HG03280 (cell line): ENCODE measurements around the gene THSD4.
"Not testable (repeated sequence)": the region's sequence is repeated elsewhere in the genome, so short reads cannot be mapped to it uniquely, and the experiment has no call there.

ENCODE experiments used
- ATAC-seq: cut with Tn5 transposase; IDR thresholded peaks from one replicate; pipeline ENCODE4 v1.9.1; 2021; ENCODE audit warnings: mild to moderate bottlenecking, moderate library complexity; ENCODE audit not compliant: unreplicated experiment

The THSD4 gene

DNA sequence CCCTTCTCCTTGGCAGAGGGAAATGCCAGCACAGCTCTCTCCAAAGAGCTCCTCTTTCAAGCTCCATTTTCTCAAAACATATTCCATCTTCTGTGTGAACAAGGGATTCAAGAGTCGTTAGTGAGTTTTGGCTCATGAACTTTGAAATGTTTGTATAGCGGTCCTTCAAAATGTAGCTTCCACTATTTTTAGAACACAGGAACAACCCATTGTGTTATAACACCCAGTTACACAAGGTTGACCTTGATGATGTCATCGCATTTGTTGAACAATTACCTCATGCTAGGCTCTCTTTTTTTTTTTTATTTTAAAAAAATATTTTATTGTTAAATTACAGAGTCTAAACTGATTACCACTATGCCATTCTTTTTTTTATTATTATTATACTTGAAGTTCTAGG, 251.7 kb downstream of the THSD4 start:
- ATAC-seq = no peak

DNA sequence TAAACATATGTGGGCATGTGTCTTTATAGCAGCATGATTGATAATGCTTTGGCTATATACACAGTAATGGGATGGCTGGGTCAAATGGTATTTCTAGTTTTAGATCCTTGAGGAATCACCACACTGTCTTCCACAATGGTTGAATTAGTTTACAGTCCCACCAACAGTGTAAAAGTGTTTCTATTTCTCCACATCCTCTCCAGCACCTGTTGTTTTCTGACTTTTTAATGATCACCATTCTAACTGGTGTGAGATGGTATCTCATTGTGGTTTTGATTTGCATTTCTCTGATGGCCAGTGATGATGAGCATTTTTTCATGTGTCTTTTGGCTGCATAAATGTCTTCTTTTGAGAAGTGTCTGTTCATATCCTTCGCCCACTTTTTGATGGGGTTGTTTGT, 252.5 kb downstream of the THSD4 start:
- ATAC-seq = not testable (repeated sequence)

DNA sequence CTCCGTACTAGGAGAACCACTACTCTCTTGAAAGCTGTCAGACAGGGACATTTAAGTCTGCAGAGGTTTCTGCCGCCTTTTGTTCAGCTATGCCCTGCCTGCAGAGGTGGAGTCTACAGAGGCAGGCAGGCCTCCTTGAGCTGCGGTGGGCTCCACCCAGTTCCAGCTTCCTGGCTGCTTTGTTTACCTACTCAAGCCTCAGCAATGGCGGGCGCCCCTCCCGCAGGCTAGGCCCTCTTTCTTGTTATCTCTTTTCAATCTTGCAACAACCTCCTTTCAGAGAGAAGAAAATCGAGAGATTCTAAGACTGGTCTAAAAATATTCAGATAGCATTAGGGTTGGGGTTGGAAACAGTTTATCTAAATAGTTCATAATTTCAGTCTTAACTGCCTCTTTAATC, 257.5 kb downstream of the THSD4 start:
- ATAC-seq = not testable (repeated sequence)

DNA sequence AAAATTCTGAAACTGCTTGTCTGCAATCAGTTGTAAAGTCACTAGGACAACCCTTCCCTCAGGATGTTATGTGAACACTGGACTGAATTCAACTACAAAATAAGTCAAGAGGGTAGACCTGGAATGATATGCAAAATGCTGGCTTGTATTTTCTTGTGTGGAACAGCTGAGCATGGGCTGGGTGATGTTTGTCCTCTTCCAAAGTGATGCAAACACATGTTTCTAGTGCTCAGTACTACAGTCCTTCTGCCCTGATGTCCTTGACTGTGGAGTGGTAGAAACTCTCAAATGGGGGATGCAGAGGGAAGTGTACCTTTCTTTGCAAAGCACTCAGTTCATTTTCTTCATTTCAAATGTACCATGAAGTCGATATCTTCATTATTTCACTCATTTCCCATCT, 258.6 kb downstream of the THSD4 start:
- ATAC-seq = no peak

DNA sequence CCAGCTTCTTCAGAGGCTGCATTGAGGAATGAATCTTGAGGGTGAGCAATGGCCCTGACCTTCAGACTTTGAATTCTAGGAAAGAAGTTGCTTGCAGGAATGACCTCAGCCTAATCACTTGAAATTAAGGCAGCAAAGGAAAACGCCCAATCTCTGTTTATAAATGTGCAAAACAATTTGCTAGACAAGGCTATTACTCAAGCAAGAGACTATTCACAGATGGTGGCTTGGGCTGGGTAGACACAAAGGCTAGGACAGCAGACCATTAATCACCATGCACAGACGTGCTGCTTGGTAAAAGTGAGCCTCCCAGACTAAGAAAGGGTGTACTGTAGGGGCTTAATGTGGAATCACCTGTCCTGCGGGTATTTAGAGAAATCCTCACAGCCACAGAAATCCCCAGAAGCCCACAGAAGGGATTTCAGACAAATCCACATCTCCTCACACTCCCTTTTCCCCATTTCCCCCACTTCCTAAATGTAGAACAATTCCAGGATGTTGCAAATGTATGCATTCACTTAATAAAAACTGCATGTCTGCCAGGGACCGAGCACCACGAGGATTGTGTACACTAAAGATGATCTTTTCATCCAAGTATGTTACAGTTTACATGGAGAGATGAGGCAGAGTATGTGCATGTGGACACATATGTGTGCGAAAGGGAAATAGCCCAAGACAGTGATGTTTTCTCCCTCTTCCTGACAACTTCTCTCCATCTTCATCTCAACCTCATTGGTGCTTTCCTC, 259.5 kb downstream of the THSD4 start:
- ATAC-seq = no peak

DNA sequence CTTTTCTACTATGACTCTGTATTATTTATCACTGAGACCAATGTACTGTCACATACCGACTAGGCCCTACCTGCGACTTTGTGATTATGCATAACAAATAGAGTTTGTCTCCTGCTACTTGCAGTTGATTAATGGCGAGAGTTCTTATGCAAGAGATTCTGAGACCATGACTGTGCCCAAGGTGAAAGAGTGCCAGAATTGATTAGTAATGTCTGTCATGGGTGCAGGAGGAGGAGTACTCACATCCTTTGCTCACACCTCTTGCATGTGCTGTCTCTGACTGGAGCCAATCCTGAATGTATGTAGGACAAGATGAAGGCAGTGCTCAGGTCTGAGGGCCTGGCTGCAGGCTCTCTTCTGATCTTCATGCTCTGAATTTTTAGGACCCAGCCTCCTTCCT, 260.7 kb downstream of the THSD4 start:
- ATAC-seq = no peak

DNA sequence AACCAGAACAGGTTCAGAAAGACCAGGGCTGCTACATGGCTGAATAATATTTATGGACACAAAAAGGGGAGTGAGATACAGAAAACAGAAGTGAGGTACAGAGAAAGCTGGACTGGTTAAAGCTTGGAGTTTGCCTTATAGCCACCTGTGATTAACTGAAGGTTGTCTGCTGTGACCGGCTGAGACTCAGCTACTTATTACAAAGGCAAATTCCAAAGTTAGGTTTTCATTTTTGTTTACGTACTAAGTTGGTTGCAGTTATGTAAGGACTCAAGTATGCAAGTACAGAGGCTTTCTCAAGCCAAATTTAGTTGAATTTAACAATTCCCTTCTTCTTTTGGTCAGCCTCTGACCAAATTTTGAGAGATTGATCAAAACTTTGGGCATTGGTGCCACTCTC, 264.6 kb downstream of the THSD4 start:
- ATAC-seq = no peak

DNA sequence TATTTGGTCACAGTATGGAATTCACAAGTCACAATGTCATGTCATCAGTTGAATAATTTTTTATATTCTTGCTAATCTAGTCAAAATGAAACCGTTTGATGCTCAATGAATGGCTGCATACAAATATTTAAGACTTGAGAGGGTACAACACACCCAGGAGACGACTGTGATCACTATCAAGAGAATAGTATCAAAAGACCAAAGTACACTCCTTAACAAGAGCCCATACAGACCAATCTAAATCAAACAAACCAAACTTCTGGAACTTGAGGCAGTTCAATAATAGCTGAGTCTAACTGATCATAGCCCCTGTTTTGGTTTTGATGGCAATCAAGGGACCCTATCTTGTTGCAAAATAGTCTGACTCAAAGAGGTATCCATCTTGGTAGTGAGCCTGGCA, 265.1 kb downstream of the THSD4 start:
- ATAC-seq = no peak

DNA sequence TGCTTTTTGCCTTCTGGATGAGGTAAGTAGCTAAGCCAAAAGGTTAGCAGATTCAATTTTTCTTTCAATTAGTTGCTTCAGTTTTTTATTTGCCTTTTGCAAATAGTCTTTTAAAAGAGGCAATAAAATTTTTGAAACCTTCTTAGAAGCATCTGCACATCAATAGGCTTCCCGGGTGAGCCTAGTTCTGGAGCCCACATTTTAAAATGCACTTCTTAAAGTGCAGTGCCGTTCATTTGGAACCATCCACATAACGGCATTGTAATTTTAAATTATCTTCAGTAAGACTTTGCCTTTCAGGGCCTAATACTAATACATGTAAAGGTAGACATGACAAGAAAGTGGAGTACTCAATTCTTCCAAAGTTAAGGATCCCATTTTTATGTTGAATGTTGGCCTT, 269.2 kb downstream of the THSD4 start:
- ATAC-seq = no peak

DNA sequence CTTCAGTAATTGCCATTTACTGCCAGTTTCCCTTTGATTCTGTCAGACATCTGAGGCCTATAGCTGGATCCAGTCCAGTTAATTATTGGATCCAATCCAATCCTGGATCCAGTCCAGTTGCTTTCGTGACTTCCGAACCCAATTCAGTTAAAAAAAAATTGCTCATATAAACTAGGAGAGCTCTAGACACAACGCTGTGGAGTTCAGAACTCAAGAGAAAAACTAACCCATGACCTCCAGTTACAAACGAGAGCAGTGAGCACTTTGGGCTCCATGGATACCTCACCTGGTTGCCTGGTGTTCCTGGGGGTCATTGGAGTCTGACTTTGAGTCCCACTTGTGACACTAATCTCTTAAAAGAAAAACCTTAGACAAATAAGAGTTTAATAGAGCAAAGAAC, 269.8 kb downstream of the THSD4 start:
- ATAC-seq = no peak

DNA sequence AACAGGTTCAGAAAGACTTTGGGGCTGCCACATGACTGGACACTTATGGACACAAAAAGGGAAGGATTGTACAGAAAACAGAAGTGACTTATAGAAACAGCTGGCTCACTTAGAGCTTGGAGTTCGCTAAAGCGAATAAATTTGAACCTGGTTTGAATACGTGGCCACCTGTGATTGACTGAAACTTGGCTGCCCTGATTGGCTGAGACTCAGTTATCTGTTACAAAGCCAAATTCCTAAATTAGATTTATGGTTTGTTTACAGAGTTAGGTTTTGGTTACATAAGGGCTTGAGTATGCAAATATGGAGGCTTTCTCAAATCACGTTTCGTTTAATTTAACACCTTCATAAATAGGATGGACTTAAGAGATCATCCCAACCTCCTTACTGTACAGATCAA, 270.2 kb downstream of the THSD4 start:
- ATAC-seq = no peak

DNA sequence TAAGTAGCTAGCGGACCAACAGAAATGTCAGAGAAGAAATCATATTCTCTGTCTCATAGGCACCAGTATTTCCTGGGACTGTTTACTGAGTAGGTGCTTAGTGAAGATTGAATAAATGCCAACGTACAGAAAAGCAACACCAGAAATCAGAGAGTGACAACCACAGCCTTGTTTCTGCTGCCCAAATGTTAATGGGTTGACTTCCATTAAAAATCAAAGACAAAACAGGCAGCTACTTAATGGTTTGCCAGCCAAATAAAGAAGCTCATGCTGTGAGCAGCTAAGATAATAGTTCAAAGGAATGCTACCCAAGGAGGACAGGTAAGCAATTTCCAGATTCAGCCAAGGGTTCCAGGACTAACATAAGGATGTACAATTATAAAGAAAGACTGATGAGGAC, 270.7 kb downstream of the THSD4 start:
- no peak for ATAC-seq

DNA sequence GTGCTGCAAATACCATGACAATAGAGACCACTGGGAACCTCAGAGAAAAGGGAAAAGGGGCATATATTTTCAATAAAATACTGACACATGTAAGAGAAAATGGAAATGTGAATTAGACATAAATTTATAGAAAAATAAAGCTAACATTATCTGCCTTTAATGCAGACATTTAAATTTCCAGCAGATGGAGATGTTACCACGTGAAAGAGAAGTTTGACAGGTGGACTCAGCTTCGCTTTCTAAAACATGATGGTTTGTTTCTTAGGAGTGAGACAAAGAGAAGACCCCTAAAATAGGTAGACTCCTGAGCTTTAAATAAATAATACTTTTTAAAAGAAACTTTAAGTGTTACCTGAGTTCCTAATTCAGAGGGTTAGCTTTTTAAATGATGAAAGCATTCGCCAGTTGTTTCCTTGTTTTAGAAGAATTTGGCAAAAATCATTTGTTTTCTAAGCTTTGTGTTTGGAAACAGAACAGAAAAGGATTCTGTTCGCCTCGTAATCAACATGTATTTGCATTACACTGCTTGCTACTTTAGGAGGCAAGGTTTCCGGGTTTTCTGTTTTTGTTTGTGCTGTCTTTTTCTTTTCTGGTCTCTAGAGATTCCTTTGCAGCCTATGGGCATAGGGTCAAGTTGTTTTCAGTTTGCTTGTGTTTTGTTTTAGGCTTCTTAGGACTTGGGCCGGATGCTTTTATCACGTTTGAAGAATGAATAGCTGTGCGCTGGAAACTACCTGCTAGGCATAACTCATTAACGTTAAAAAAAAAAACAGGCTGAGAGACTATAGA, 271.4 kb downstream of the THSD4 start:
- ATAC-seq = no peak

DNA sequence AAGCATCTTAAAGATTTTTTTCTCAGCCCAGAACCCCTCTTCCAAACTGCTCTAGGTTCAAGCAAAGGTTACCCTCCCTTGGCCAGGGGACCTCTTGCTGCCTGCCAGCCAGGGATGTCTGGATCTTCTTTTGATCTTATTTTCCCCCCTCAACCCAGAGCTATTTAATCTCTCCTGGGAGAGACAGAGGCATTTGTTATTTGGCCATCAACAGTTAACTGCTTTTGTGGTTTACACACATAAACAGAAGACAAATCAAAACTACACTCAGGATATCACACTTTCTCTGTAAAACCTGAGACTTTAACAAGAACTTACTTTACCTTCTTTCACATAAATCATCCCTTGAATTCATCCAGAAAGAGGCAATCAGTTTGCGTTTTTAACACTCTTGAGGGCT, 272.5 kb downstream of the THSD4 start:
- ATAC-seq = no peak

DNA sequence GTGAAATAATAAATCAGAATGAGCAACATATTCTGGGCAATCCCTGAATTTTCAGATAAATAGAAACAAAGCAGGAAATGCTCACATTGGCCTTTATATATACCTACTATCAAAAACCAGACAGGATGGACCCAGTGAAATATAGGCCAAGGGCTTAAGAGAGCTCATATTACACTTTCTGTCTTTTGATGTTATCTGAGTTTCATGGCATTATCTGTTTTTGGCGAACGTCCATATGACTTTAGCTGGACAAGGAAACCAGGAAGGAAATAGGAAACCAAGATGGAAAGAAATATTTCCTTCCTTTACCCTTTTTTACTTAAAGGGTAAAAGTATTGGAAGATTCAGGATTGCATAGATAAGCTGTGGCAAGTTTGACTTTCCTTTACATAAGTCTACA, 274.8 kb downstream of the THSD4 start:
- ATAC-seq = no peak

DNA sequence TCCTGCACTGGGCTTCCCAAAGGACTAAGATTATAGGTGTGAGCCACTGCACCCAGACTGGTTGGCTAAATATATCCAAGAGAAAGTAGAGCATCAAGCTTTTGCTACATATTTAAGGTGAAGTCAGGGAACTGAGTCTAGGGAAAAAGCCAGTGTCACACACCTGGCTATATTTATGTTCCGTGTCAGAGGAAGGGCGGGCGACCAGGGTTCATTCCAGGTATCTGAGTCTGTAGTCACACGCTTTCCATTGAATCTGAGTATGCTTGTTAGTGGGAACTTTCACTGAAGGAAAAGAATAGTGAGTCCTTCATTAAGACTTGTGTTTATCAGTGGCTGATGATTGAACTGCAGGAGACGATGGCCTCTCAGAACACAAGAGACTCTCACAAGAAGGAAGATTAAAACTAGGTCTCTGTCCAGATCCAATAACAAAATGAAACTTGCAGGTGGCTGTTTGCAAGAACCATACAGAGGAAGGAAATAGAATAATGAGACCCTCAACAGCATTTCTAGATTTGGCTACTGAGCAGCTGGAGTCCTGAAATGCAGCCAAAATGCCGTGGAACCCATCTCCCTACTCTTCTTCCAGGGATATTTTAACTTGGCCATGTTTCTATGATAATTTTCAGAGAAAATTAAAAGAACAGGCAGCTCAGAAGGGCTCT, 276.3 kb downstream of the THSD4 start:
- ATAC-seq = no peak

DNA sequence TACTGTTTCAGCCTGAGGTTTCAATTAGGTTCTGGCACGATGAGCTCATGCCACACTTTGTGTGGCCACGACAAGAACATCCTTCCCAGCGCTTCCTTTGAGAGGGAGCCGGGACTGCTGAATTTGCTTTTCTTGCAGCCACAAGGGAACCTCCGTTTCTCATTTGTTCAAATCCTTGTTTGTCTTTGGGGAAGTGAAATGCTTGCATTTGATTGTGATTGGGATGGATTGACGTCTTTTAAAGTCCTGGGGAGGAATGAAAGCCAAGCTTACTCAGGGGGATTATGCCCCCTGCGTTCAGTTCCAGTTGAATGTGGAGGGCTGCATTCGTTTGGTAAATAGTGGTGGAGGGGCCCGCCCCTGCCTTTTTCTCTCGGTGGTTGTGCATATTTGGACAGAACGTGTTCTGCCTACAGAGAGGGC, 277.6 kb downstream of the THSD4 start:
- no peak for ATAC-seq

DNA sequence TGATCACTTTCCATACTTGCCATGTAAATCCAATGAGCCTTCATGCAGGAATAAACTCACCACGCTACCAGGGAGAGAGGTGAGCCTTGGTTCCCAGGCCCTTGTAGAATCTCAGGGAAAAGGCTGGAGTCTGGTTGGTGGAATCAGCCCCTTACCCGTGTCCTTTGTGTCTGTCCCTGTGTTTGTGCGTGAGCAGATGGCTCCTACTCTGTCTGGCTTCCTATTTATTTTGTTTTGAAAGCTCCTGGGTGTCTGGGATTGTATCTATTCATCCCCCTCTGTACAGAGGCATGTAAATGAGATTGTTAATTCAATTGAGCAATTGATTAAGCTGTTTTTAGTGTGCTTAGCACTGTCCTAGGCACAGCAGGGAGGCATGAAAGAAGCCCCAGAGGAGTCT, 278.1 kb downstream of the THSD4 start:
- no peak for ATAC-seq

DNA sequence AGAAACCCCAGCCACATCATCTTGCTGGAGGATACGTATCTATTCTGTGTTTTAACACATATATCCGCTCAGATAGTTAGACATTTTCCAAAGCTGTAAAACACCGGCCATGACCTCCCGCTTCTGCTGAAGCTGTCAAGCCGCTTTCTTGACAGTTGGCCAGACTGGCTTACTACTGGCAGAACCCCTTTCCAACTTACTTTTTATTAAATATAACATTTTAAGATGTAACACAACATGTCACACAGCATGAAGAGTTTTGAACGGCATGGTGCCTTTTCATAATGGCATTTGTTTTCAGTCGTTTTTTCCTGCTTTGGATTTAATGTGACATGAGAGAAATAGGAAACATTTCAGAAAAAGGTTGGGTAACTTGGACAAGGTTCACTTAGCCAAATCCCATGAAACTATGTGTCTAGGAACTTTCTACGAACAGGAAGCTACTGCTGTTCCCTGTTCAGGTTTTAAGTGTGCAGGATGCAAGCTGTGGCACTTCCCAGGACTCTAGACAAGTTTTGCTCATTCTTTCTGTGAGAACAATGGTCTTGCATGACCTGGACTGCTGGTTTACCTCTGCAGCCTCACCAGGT, 281.4 kb downstream of the THSD4 start:
- no peak for ATAC-seq

DNA sequence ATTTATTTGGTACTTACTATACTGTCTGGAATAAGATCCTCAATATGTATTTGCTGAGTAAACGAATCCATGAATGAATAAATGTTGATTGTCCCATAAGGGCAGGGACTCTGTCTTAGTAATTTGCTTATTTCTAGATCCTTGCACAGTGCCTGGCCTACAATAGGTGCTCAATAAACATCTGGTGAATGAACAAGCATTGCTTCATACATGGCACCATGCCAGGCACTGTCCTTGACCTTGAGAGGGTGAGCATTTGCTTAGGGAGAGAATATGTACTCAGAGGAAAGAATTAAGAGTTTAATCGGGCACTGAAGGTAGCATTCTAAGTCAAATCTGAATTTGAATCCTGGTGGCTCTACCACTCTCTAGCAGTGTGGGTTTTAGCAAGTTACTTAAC, 282.1 kb downstream of the THSD4 start:
- no peak for ATAC-seq

DNA sequence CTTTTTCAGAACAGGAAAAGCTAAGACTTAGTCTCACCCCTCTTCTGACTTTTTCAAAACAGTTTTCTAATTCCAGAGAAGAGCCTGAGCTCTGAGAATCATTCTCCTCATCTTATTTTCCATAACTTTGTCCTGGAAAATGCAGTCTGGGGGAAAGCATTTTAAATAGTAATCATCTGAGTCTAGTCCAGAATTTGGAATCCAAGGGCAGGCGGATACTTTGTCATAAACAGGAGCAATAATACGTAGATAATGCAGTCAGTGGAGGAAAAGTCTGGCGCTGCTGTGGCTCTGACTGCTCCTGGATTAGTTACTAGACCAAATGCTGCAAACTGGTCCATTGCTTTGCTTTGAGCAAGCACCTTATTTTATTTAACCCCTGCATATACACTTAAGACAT, 285.0 kb downstream of the THSD4 start:
- ATAC-seq = no peak

DNA sequence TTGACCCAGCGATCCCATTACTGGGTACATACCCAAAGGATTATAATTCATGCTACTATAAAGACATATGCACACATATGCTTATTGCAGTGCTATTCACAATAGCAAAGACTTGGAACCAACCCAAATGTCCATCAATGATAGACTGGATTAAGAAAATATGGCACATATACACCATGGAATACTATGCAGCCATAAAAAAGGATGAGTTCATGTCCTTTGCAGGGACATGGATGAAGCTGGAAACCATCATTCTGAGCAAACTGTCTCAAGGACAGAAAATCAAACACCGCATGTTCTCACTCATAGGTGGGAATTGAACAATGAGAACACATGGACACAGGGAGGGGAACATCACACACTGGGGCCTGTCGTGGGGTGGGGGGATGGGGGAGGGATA, 286.5 kb downstream of the THSD4 start:
- not testable (repeated sequence) for ATAC-seq
